ENCODE data around the gene UTP14C. TPM values are rescaled to one million over a fixed set of nuclear protein-coding genes. Genes with fewer than 3 reads are reported as not detected.
"Not testable (repeated sequence)": the region's sequence is repeated elsewhere in the genome, so short reads cannot be mapped to it uniquely, and the experiment has no call there.

UTP14C gene
- total and polyA plus RNA-seq, 3 donors from 2014 or later, result 9.7 to 22.4 (median 18.8) TPM

DNA sequence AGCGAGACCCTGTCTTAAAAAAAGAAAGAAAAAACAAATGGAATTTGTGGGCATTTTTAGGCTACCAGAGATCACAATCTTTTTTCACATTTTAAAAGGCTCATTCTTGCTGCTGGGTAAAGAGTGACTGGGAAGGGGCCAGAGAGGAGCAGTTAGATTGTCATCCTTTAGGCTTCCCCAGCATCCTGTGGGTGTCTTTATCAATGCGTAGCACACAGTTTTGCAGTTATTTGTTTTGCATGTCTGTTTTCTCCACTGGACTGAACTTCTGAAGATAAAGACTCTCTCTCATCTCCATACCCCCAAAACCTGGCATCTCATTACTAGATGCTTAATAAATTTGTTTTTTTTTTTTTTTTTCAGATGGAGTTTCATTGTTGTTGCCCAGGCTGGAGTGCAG, 2.1 kb upstream of the UTP14C start:
- H3K27ac ChIP-seq, result no peak overlapping the region
- H3K27me3 ChIP-seq, result no peaks in the 10 kb centered on the region
- no peaks in the 10 kb centered on the region for H3K9me3 ChIP-seq
- H3K4me3 ChIP-seq, result no peak overlapping the region
- no peak for DNase-seq
- no peaks in the 10 kb centered on the region for H3K36me3 ChIP-seq (ENCODE audit: low read depth, missing control alignments)
- intact Hi-C loops (cut with DNase I; ENCODE audit: low total_unique reads), result no loop called here
- 93 to 96% methylated on average over 2 of the region's 2 CpGs for WGBS, 2 donors
- TF ChIP-seq, protein P1, sequence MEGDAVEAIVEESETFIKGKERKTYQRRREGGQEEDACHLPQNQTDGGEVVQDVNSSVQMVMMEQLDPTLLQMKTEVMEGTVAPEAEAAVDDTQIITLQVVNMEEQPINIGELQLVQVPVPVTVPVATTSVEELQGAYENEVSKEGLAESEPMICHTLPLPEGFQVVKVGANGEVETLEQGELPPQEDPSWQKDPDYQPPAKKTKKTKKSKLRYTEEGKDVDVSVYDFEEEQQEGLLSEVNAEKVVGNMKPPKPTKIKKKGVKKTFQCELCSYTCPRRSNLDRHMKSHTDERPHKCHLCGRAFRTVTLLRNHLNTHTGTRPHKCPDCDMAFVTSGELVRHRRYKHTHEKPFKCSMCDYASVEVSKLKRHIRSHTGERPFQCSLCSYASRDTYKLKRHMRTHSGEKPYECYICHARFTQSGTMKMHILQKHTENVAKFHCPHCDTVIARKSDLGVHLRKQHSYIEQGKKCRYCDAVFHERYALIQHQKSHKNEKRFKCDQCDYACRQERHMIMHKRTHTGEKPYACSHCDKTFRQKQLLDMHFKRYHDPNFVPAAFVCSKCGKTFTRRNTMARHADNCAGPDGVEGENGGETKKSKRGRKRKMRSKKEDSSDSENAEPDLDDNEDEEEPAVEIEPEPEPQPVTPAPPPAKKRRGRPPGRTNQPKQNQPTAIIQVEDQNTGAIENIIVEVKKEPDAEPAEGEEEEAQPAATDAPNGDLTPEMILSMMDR (IDR thresholded peaks at IDR 0.05), result no peak
- no peak for TF ChIP-seq POLR2A (IDR thresholded peaks at IDR 0.05)
- no peaks in the 10 kb centered on the region for H3K4me1 ChIP-seq

DNA sequence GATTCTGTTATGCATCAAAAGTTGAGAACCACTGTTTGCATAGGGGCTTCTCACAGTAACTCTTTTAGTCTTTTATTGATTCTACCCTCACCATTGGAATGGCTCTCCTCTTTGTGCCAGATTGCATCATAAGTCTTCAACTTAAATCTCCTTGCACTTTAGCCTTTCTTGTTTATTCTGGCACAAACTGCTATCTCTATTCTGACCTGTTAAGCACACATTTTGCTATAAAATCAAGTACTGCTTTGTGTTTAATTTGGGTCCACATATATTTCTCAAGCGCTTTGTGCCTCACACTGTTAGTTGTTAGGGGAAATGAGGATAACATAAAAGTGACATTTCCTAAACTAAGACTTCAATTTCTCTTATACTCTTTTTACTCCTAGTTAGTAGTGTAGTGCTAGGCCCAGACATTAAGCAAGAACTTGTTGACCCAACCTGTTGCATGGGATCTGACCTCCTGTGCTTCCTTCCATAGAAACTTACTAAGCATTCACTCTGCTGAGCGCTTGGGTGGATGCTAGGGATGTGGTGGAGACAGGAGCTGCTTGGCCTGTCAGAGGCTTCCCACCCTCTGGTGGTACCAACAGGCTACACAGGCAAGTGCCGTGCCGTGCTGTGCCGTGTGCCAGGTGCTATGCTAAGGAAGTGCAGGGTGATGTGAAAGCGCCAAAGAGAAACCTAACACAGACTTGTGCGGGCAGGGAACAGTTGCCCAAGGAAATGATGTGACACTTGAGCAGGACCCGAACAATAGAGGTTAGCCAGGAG, 1.2 kb downstream of the UTP14C start:
- Histone ChIP-seq H3K4me1 (no peaks in the 10 kb centered on the region), H3K9me3 (no peaks in the 10 kb centered on the region), H3K27me3 (no peaks in the 10 kb centered on the region), H3K27ac (no peak overlapping the region), H3K4me3 (no peak overlapping the region), H3K36me3 (ENCODE audit: low read depth, missing control alignments) (no peaks in the 10 kb centered on the region)
- TF ChIP-seq, protein P1 (IDR thresholded peaks at IDR 0.05), result no peak
- no peak for TF ChIP-seq POLR2A (IDR thresholded peaks at IDR 0.05)
- intact Hi-C loops (cut with DNase I; ENCODE audit: low total_unique reads), result no loop called here
- no peak for DNase-seq
- WGBS, 2 donors, result 95 to 96% methylated on average over 8 of the region's 8 CpGs

DNA sequence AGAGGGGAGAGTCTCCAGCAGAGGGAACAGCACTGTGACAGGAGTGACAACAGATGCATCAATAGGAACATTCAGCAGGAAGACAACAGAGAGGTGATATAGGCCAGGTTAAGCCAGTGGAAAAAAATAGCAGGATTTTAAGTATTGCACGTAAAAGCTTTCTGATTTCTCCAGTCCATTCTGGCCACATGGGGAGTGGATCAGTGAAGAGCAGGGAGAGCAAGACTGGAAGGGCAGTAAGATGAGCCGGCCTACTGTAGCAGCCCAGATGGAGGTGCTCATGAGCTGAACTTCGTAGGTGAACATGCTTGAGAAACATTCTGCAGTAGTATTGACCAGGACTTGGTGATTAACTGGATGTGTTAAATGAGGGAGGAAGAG, 1.7 kb downstream of the UTP14C start:
- Histone ChIP-seq H3K4me1 (no peaks in the 10 kb centered on the region), H3K27me3 (no peaks in the 10 kb centered on the region), H3K36me3 (ENCODE audit: low read depth, missing control alignments) (no peaks in the 10 kb centered on the region), H3K27ac (no peak overlapping the region), H3K9me3 (no peaks in the 10 kb centered on the region), H3K4me3 (no peak overlapping the region)
- 93 to 97% methylated on average over 3 of the region's 3 CpGs for WGBS, 2 donors
- no peak for TF ChIP-seq POLR2A (IDR thresholded peaks at IDR 0.05)
- TF ChIP-seq, protein P1 (IDR thresholded peaks at IDR 0.05), result no peak
- no peak for DNase-seq
- intact Hi-C loops (cut with DNase I; ENCODE audit: low total_unique reads), result no loop called here

DNA sequence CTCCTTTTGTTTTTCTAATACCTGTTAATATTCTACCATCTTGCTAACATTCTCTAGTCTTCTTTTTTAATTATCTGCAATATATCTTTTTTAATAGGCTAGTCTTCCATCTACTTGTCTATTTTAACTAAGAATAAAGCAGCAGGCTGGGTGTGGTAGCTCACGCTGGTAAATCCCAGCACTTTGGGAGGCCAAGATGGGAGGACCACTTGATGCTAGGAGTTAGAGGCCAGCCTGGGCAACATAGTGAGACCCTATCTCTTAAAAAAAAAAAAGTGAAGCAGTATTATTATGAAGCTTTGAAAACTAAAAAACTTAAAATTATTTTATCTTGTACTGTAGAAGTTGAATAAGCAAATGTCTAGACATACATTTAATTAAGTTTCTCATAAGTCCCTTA, 3.3 kb downstream of the UTP14C start:
- no peaks in the 10 kb centered on the region for H3K27me3 ChIP-seq
- H3K4me1 ChIP-seq, result no peaks in the 10 kb centered on the region
- 100% methylated on average over 1 of the region's 1 CpG for WGBS, 2 donors
- no peak overlapping the region for H3K27ac ChIP-seq
- TF ChIP-seq, protein P1 (IDR thresholded peaks at IDR 0.05), result no peak
- TF ChIP-seq POLR2A (IDR thresholded peaks at IDR 0.05), result no peak
- intact Hi-C loops (cut with DNase I; ENCODE audit: low total_unique reads), result no loop called here
- no peaks in the 10 kb centered on the region for H3K9me3 ChIP-seq
- DNase-seq, result no peak
- no peaks in the 10 kb centered on the region for H3K36me3 ChIP-seq (ENCODE audit: low read depth, missing control alignments)
- H3K4me3 ChIP-seq, result no peak overlapping the region

DNA sequence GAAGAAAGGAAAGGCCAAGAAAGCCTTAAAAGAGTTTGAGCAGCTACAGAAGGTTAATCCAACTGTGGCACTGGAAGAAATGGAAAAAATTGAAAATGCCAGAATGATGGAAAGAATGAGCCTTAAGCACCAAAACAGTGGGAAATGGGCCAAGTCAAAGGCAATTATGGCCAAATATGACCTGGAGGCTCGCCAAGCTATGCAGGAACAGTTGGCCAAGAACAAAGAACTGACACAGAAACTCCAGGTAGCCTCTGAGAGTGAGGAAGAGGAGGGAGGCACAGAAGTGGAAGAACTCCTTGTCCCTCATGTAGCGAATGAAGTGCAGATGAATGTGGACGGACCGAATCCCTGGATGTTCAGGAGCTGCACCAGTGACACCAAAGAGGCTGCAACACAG, 5.1 kb downstream of the UTP14C start:
- Histone ChIP-seq H3K4me1 (no peaks in the 10 kb centered on the region), H3K27me3 (no peaks in the 10 kb centered on the region), H3K4me3 (no peak overlapping the region), H3K36me3 (ENCODE audit: low read depth, missing control alignments) (no peaks in the 10 kb centered on the region), H3K27ac (no peak overlapping the region), H3K9me3 (no peaks in the 10 kb centered on the region)
- intact Hi-C loops (cut with DNase I; ENCODE audit: low total_unique reads), result no loop called here
- TF ChIP-seq POLR2A (IDR thresholded peaks at IDR 0.05), result no peak
- TF ChIP-seq, protein P1 (IDR thresholded peaks at IDR 0.05), result no peak
- WGBS, 2 donors, result 90 to 93% methylated on average over 4 of the region's 4 CpGs
- no peak for DNase-seq

DNA sequence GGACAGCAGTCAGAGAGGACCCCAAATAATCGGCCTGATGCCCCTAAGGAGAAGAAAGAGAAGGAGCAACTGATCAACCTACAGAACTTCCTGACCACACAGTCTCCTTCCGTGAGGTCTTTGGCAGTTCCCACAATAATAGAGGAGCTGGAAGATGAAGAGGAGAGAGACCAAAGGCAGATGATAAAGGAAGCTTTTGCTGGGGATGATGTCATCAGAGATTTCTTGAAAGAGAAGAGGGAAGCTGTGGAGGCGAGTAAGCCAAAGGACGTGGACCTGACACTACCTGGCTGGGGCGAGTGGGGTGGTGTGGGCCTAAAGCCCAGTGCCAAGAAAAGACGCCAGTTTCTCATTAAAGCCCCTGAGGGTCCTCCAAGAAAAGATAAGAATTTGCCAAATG, 5.9 kb downstream of the UTP14C start:
- H3K27ac ChIP-seq; H3K27me3 ChIP-seq; H3K4me1 ChIP-seq; H3K36me3 ChIP-seq (ENCODE audit: low read depth, missing control alignments); intact Hi-C loops (cut with DNase I; ENCODE audit: low total_unique reads); DNase-seq; H3K4me3 ChIP-seq; H3K9me3 ChIP-seq: not testable (repeated sequence)
- WGBS, 2 donors, result 90 to 93% methylated on average over 6 of the region's 6 CpGs
